ENCODE results near the gene RFX4. TPM values are rescaled to one million over a fixed set of nuclear protein-coding genes. Genes with fewer than 3 reads are reported as not detected.

RFX4 gene
- total and polyA plus RNA-seq, 2 of the 13 experiments (the other 11 are each of a cell fraction or from before 2014, with no cell fraction given), result not detected

DNA sequence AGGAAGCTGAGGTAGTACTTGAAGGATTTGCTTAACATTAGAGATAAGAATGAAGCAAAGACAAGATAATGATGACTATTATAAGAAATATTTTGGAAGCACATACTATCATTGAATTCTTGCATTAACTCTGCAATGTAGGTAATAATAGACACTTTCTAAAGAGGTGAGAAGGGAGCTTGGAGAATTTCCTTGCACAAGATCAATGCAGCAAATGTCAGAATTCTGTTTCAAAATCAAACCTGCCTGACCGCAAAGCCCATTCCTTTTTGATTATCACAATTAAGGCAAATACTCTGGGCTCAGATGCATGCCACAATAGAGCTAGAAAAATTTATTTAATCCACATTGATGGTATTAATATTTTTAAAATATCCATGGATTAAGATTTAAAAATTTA is 141.3 kb downstream of the RFX4 start (continued):
- TF ChIP-seq, protein P1, sequence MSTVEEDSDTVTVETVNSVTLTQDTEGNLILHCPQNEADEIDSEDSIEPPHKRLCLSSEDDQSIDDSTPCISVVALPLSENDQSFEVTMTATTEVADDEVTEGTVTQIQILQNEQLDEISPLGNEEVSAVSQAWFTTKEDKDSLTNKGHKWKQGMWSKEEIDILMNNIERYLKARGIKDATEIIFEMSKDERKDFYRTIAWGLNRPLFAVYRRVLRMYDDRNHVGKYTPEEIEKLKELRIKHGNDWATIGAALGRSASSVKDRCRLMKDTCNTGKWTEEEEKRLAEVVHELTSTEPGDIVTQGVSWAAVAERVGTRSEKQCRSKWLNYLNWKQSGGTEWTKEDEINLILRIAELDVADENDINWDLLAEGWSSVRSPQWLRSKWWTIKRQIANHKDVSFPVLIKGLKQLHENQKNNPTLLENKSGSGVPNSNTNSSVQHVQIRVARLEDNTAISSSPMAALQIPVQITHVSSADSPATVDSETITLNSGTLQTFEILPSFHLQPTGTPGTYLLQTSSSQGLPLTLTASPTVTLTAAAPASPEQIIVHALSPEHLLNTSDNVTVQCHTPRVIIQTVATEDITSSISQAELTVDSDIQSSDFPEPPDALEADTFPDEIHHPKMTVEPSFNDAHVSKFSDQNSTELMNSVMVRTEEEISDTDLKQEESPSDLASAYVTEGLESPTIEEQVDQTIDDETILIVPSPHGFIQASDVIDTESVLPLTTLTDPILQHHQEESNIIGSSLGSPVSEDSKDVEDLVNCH (CRISPR knock-in tag; IDR thresholded peaks at IDR 0.05), result no peak
- TF ChIP-seq PPARG (CRISPR knock-in tag; conservative IDR thresholded peaks at IDR 0.05) (no peak), ELF4 (CRISPR knock-in tag; IDR thresholded peaks at IDR 0.05; ENCODE audit: borderline replicate concordance) (no peak)

DNA sequence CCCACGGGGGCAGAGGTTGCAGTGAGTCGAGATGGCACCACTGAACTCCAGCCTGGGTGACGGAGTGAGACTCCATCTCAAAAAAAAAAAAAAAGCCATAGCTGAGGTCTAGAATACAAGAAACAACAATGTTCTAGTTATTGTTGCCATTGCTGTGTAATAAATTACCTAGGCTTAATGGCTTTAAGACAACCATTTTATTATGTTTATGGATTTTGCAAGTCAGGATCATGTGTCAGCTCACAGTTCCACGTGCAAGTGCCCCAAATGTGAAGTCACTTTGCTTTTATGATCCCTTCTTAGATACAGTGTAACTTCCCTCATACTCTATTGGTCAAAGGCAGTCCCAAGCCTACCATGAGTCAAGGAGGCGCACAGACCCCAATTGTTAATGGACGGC is 142.1 kb downstream of the RFX4 start:
- BruUV-seq (replicated peaks), result no TSS peak
- no peak for DNase-seq (ENCODE audit: low spot score)
- Histone ChIP-seq H3K79me2 (ENCODE audit: insufficient read depth, low read length) (no peaks in the 10 kb centered on the region), H3K9me3 (ENCODE audit: low read length) (no peaks in the 10 kb centered on the region), H3K27me3 (ENCODE audit: control insufficient read depth in 1 of 2, insufficient read depth in 2 of 2, low read length in 2 of 2) (peaks cover 0 to 20% of the 10 kb centered on the region in 2 experiments; a peak in 2 of 5 replicates), H3K9ac (ENCODE audit: insufficient read depth, low read depth, low read length) (no peak overlapping the region), H3K4me3 (replicated peaks in 1 of 3; ENCODE audit: insufficient read depth in 1 of 3, low read depth in 2 of 3, low read length in 3 of 3) (no peak overlapping the region), H3K36me3 (replicated peaks in 1 of 2; ENCODE audit: control insufficient read depth in 1 of 2, insufficient read depth in 2 of 2, low read length in 2 of 2) (no peaks in the 10 kb centered on the region), H3K4me2 (ENCODE audit: low read depth, low read length) (no peak overlapping the region), H2AFZ (ENCODE audit: low read length) (no peak overlapping the region), H4K20me1 (ENCODE audit: insufficient read depth, low read length) (no peaks in the 10 kb centered on the region), H3K27ac (ENCODE audit: extremely low read length, insufficient read depth, low read length) (no peak overlapping the region), H3K4me1 (ENCODE audit: insufficient read depth, low read length) (no peaks in the 10 kb centered on the region)
- in situ Hi-C loops (cut with HindIII; ENCODE audit: extremely low pct_ligation_motif_present, low pct_unique_long_range_greater_than_20kb) (no loop called here), intact Hi-C loops (cut with micrococcal nuclease; ENCODE audit: unreplicated experiment) (no loop called here)
- ChIA-PET CTCF (ENCODE audit: low intra/inter-chr PET ratio, low total read pairs) (no interaction called here), POLR2A (no interaction called here)
- ATAC-seq, result no peak
- FAIRE-seq, result no peak
- 62% methylated on average over 6 of the region's 6 CpGs for WGBS (ENCODE audit: low lambda C conversion rate)
- TF ChIP-seq ZBTB8A (CRISPR knock-in tag; IDR thresholded peaks at IDR 0.05; ENCODE audit: borderline replicate concordance, low read depth) (no peak), GABPB1 (CRISPR knock-in tag; IDR thresholded peaks at IDR 0.05) (no peak), ZNF782 (CRISPR knock-in tag; IDR thresholded peaks at IDR 0.05; ENCODE audit: borderline replicate concordance) (no peak), ZNF335 (CRISPR knock-in tag; IDR thresholded peaks at IDR 0.05) (no peak), SIN3B (IDR thresholded peaks at IDR 0.05; ENCODE audit: low read length) (no peak), FOXM1 (CRISPR knock-in tag; IDR thresholded peaks at IDR 0.05) (no peak), ZNF761 (CRISPR knock-in tag; conservative IDR thresholded peaks at IDR 0.05) (no peak), HNRNPLL (IDR thresholded peaks at IDR 0.05; ENCODE audit: low read depth, low read length, poor library complexity, severe bottlenecking) (no peak), ZBTB38 (CRISPR knock-in tag; IDR thresholded peaks at IDR 0.05) (no peak)
- TF ChIP-seq, protein P2, sequence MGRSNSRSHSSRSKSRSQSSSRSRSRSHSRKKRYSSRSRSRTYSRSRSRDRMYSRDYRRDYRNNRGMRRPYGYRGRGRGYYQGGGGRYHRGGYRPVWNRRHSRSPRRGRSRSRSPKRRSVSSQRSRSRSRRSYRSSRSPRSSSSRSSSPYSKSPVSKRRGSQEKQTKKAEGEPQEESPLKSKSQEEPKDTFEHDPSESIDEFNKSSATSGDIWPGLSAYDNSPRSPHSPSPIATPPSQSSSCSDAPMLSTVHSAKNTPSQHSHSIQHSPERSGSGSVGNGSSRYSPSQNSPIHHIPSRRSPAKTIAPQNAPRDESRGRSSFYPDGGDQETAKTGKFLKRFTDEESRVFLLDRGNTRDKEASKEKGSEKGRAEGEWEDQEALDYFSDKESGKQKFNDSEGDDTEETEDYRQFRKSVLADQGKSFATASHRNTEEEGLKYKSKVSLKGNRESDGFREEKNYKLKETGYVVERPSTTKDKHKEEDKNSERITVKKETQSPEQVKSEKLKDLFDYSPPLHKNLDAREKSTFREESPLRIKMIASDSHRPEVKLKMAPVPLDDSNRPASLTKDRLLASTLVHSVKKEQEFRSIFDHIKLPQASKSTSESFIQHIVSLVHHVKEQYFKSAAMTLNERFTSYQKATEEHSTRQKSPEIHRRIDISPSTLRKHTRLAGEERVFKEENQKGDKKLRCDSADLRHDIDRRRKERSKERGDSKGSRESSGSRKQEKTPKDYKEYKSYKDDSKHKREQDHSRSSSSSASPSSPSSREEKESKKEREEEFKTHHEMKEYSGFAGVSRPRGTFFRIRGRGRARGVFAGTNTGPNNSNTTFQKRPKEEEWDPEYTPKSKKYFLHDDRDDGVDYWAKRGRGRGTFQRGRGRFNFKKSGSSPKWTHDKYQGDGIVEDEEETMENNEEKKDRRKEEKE (IDR thresholded peaks at IDR 0.05), result no peak
- TF ChIP-seq, protein P3, sequence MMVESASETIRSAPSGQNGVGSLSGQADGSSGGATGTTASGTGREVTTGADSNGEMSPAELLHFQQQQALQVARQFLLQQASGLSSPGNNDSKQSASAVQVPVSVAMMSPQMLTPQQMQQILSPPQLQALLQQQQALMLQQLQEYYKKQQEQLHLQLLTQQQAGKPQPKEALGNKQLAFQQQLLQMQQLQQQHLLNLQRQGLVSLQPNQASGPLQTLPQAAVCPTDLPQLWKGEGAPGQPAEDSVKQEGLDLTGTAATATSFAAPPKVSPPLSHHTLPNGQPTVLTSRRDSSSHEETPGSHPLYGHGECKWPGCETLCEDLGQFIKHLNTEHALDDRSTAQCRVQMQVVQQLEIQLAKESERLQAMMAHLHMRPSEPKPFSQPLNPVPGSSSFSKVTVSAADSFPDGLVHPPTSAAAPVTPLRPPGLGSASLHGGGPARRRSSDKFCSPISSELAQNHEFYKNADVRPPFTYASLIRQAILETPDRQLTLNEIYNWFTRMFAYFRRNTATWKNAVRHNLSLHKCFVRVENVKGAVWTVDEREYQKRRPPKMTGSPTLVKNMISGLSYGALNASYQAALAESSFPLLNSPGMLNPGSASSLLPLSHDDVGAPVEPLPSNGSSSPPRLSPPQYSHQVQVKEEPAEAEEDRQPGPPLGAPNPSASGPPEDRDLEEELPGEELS (CRISPR knock-in tag; IDR thresholded peaks at IDR 0.05), result no peak
- TF ChIP-seq, protein P4, sequence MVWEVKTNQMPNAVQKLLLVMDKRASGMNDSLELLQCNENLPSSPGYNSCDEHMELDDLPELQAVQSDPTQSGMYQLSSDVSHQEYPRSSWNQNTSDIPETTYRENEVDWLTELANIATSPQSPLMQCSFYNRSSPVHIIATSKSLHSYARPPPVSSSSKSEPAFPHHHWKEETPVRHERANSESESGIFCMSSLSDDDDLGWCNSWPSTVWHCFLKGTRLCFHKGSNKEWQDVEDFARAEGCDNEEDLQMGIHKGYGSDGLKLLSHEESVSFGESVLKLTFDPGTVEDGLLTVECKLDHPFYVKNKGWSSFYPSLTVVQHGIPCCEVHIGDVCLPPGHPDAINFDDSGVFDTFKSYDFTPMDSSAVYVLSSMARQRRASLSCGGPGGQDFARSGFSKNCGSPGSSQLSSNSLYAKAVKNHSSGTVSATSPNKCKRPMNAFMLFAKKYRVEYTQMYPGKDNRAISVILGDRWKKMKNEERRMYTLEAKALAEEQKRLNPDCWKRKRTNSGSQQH (CRISPR knock-in tag; IDR thresholded peaks at IDR 0.05; ENCODE audit: low read depth), result no peak
